Measurements from ENCODE around the gene DNAH10. TPM values are rescaled to one million over a fixed set of nuclear protein-coding genes. Genes with fewer than 3 reads are reported as not detected.

The DNAH10 gene
- total RNA-seq, 1 experiment from 2014 or later: 0.14 TPM

- CTCF ChIA-PET: interaction anchor here (0.5 to 0.6 kb wide), 2 partner anchors 75 to 261 kb away, joined by 4 to 5 read pairs; no protein-coding TSS in a partner anchor
- H3K4me1 Mint-ChIP-seq (ENCODE audit: low read depth, unreplicated experiment): no peaks in the 10 kb centered on the region
- H3K9me3 Mint-ChIP-seq (ENCODE audit: low read depth, unreplicated experiment): no peaks in the 10 kb centered on the region
- peak overlapping the region; percentile 67 for H3K4me3 Mint-ChIP-seq (ENCODE audit: low read depth, unreplicated experiment)
- H3K27me3 Mint-ChIP-seq (ENCODE audit: unreplicated experiment): no peaks in the 10 kb centered on the region
- intact Hi-C loops (cut with micrococcal nuclease; ENCODE audit: unreplicated experiment): no loop called here
- TF ChIP-seq, protein P1, sequence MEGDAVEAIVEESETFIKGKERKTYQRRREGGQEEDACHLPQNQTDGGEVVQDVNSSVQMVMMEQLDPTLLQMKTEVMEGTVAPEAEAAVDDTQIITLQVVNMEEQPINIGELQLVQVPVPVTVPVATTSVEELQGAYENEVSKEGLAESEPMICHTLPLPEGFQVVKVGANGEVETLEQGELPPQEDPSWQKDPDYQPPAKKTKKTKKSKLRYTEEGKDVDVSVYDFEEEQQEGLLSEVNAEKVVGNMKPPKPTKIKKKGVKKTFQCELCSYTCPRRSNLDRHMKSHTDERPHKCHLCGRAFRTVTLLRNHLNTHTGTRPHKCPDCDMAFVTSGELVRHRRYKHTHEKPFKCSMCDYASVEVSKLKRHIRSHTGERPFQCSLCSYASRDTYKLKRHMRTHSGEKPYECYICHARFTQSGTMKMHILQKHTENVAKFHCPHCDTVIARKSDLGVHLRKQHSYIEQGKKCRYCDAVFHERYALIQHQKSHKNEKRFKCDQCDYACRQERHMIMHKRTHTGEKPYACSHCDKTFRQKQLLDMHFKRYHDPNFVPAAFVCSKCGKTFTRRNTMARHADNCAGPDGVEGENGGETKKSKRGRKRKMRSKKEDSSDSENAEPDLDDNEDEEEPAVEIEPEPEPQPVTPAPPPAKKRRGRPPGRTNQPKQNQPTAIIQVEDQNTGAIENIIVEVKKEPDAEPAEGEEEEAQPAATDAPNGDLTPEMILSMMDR (IDR thresholded peaks at IDR 0.05; ENCODE audit: unreplicated experiment): no peak
- no peak for DNase-seq
- no TSS peak for BruUV-seq (replicated peaks)
- H3K36me3 Mint-ChIP-seq (ENCODE audit: insufficient read depth, unreplicated experiment): peaks cover 5% of the 10 kb centered on the region
- H3K27ac Mint-ChIP-seq (ENCODE audit: unreplicated experiment): no peak overlapping the region
Measured at GRCh38 chr12:123762715-123763052, 583 bp downstream of the DNAH10 start.

DNA sequence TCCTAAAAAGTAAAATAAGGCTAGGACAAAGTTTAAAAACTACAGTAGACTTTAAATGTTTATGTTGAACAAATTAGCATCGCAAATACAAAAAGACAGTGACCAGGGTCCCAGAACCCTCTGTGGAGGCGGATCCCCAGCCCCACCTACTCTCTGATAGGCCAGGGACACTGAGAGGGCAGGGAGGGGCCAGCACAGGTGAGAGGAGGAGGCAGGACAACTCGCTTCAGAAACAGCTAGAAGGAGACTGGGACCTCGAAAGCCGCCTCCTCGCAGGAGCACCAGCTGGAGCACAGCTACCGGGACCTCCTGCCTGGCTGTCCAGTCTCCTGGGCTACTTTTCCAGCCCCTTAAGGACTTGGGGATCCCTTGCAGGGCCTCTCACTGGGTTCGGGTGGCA is 992 bp downstream of the DNAH10 start:
- no peaks in the 10 kb centered on the region for H3K4me1 Mint-ChIP-seq (ENCODE audit: low read depth, unreplicated experiment)
- DNase-seq: no peak

GRCh38 chr12:123764109-123764508 is 2.0 kb downstream of the DNAH10 start:
- Mint-ChIP-seq H3K27me3 (ENCODE audit: unreplicated experiment) (peaks cover 7% of the 10 kb centered on the region), H3K27ac (ENCODE audit: unreplicated experiment) (no peak overlapping the region), H3K4me1 (ENCODE audit: low read depth, unreplicated experiment) (no peaks in the 10 kb centered on the region), H3K9me3 (ENCODE audit: low read depth, unreplicated experiment) (no peaks in the 10 kb centered on the region), H3K36me3 (ENCODE audit: insufficient read depth, unreplicated experiment) (peaks cover 5% of the 10 kb centered on the region), H3K4me3 (ENCODE audit: low read depth, unreplicated experiment) (no peak overlapping the region)
- BruUV-seq (replicated peaks): no TSS peak
- TF ChIP-seq, protein P1 (IDR thresholded peaks at IDR 0.05; ENCODE audit: unreplicated experiment): no peak
- CTCF ChIA-PET: no interaction called here
- no peak for DNase-seq
- intact Hi-C loops (cut with micrococcal nuclease; ENCODE audit: unreplicated experiment): no loop called here

More for the DNA sequence above, 992 bp downstream of the DNAH10 start:
- H3K27me3 Mint-ChIP-seq (ENCODE audit: unreplicated experiment): no peaks in the 10 kb centered on the region
- no peak overlapping the region for H3K27ac Mint-ChIP-seq (ENCODE audit: unreplicated experiment)
- intact Hi-C loops (cut with micrococcal nuclease; ENCODE audit: unreplicated experiment): no loop called here
- H3K9me3 Mint-ChIP-seq (ENCODE audit: low read depth, unreplicated experiment): no peaks in the 10 kb centered on the region
- H3K36me3 Mint-ChIP-seq (ENCODE audit: insufficient read depth, unreplicated experiment): peaks cover 5% of the 10 kb centered on the region
- TF ChIP-seq, protein P1 (IDR thresholded peaks at IDR 0.05; ENCODE audit: unreplicated experiment): no peak
- H3K4me3 Mint-ChIP-seq (ENCODE audit: low read depth, unreplicated experiment): peak overlapping the region; percentile 67
- CTCF ChIA-PET: interaction anchor here (0.5 to 0.6 kb wide), 2 partner anchors 74 to 261 kb away, joined by 4 to 5 read pairs; no protein-coding TSS in a partner anchor
- no TSS peak for BruUV-seq (replicated peaks)

DNA sequence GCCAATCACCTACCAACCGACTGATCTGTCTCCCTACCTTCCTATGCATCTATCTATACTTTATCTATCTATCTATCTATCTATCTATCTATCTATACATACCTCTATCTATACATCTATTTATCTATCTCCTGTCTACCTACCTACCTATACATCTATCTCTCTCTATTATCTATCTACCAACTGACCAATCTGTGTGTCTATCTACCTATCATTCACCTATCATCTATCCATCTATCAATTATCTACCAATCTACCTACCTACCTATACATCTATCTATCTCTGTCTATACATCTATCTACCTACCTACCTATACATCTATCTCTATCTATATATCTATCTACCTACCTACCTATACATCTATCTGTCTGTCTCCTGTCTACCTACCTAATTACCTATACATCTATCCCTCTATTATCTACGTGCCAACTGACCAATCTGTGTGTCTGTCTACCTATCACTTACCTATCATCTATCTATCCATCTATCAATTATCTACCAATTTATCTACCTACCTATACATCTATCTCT is 3.5 kb downstream of the DNAH10 start:
- intact Hi-C loops (cut with micrococcal nuclease; ENCODE audit: unreplicated experiment): no loop called here
- Mint-ChIP-seq H3K27me3 (ENCODE audit: unreplicated experiment) (peaks cover 7% of the 10 kb centered on the region), H3K27ac (ENCODE audit: unreplicated experiment) (no peak overlapping the region), H3K9me3 (ENCODE audit: low read depth, unreplicated experiment) (no peaks in the 10 kb centered on the region), H3K4me3 (ENCODE audit: low read depth, unreplicated experiment) (no peak overlapping the region), H3K4me1 (ENCODE audit: low read depth, unreplicated experiment) (no peaks in the 10 kb centered on the region), H3K36me3 (ENCODE audit: insufficient read depth, unreplicated experiment) (peaks cover 5% of the 10 kb centered on the region)
- TF ChIP-seq, protein P1 (IDR thresholded peaks at IDR 0.05; ENCODE audit: unreplicated experiment): no peak
- no TSS peak for BruUV-seq (replicated peaks)
- DNase-seq: no peak
- CTCF ChIA-PET: no interaction called here

Data from Calu3 (cell line).